Heart left ventricle (tissue), 16 donors: ENCODE results near the gene CREBBP. TPM values are rescaled to one million over a fixed set of nuclear protein-coding genes. Genes with fewer than 3 reads are reported as not detected.
A peak's percentile ranks its signal among the peaks of the same experiment; 100 is the strongest.

ENCODE experiments used
- ATAC-seq, 4 donors: fragments of 200-7000 bp; cut with Tn5 transposase; one replicate each; pipeline ENCODE4 v1.9.1; 2020 to 2022; ENCODE audit warnings: moderate library complexity in 4 of 4, mild to moderate bottlenecking in 3 of 4, moderate number of reproducible peaks in 1 of 4
- DNase-seq, 5 donors: peaks; one replicate each; pipeline ENCODE4 v3.0.0-alpha.2; 2020
- H3K27ac ChIP-seq, 12 donors: fragments of 200-600 bp; sonication (generic) in 4 of 12; one replicate each; pipeline versions ENCODE4 v1.5.0 to v1.8.0; 2016 to 2022; ENCODE audit warnings: mild to moderate bottlenecking in 2 of 12
- H3K27me3 ChIP-seq, 9 donors: fragments of 200-600 bp; sonication (generic) in 2 of 9; one replicate each; pipeline versions ENCODE4 v1.5.1 to v1.8.0; 2016 to 2022; ENCODE audit warnings: mild to moderate bottlenecking in 3 of 9
- H3K36me3 ChIP-seq, 9 donors: fragments of 200-600 bp; sonication (generic) in 2 of 9; one replicate each; pipeline versions ENCODE4 v1.5.0 to v1.8.0; 2018 to 2022; ENCODE audit warnings: mild to moderate bottlenecking in 2 of 9
- H3K4me1 ChIP-seq, 12 donors: fragments of 200-600 bp; sonication (generic) in 4 of 12; one replicate each; pipeline versions ENCODE4 v1.5.0 to v1.8.0; 2016 to 2022; ENCODE audit warnings: mild to moderate bottlenecking in 3 of 12
- H3K4me3 ChIP-seq, 12 donors: fragments of 200-600 bp; sonication (generic) in 4 of 12; one replicate each; pipeline versions ENCODE4 v1.5.0 to v1.8.0; 2017 to 2022; ENCODE audit warnings: mild to moderate bottlenecking in 9 of 12, moderate library complexity in 4 of 12
- H3K9me3 ChIP-seq, 12 donors: fragments of 200-600 bp; sonication (generic) in 4 of 12; one replicate each; pipeline versions ENCODE4 v1.5.0 to v1.8.0; 2016 to 2022; ENCODE audit warnings: mild to moderate bottlenecking in 1 of 12
- POLR2A ChIP-seq, 2 donors: fragments of 450-650 bp; IDR thresholded peaks; one replicate each; pipeline ENCODE4 v1.6.1; 2017; ENCODE audit warnings: antibody characterized with exemption in 2 of 2, mild to moderate bottlenecking in 2 of 2, moderate library complexity in 2 of 2
- WGBS, 4 donors: extraction: QIAGEN DNeasy Blood & Tissue Kit in 2 of 4; methylation state at CpG; one replicate each; pipeline versions ENCODE4 v1.1.5 to v1.1.7; 2013 to 2018; 5-methylcytosine and 5-hydroxymethylcytosine counted together
- intact Hi-C, 10 donors: fragments of 100-400 bp; cut with DNase I; formaldehyde crosslinking; loops; one replicate each; pipeline versions ENCODE4 v1.11.1 to v1.14.2; 2022
- polyA plus RNA-seq, 2 donors: library from polyadenylated mRNA; stranded (reverse); fragments of 200-250 nt; gene quantifications; one replicate each; pipeline ENCODE4 v1.2.3, GENCODE V29; 2013
- total RNA-seq, 9 donors: library from RNA; depleted of rRNA in 2 of 9; stranded (reverse); fragments of >200 nt in 2 of 9; fragmentation: NEBNext Ultra II Directional in 3 of 9; extraction: Animal tissue kit (Norgen Biotek cat#: 25700) in 3 of 9; gene quantifications; one replicate each; pipeline versions ENCODE4 v1.1.0 to v1.2.4, GENCODE V29; 2016 to 2023
- TF ChIP-seq, protein P1 (sequence below), 12 donors: fragments of 200-600 bp; sonication (generic) in 4 of 12; IDR thresholded peaks; one replicate each; pipeline versions ENCODE4 v1.5.0 to v1.8.0; 2018 to 2022; ENCODE audit warnings: antibody characterized with exemption in 12 of 12, mild to moderate bottlenecking in 5 of 12
- donor health status: ischemic (EF 13 %, LVEDD 7.1; RV severe dilation, severe dysfunction).
- donor health status: healthy with polysubstance abuse.
- donor health status: DM: no; HTN: yes; CAD: no.
- donor health status: DM: no; HTN: no; CAD: no.
- donor health status: ischemic (EF 25% LVEDD 6.9; RV normal size, moderate dysfunction).
- donor health status: ischemic (EF 25% LVEDD 5.7; RV mildly dilated, moderate dysfunction).
- donor health status: healthy.
- donor health status: DM: yes; HTN: yes; CAD: no.
- donor health status: ischemic (EF 35%, LVEDD 5.7; RV mildly dilated, moderate dysfunction).
- donor health status: nonischemic (EF 11% LVEDD 7.7; RV severe dilation, severe dysfunction).
- donor health status: DM: yes; HTN: yes; CAD: no.
- donor health status: PGD.
- donor health status: ischemic (EF 29% LVEDD 5.4; RV normal size, mild dysfunction).
- donor health status: nonischemic (EF 23%, LVEDD 6.1; RV moderate dilation, normal function).

CREBBP gene
- total and polyA plus RNA-seq, 11 donors = 17.1 to 77.6 (median 39.6) TPM

DNA sequence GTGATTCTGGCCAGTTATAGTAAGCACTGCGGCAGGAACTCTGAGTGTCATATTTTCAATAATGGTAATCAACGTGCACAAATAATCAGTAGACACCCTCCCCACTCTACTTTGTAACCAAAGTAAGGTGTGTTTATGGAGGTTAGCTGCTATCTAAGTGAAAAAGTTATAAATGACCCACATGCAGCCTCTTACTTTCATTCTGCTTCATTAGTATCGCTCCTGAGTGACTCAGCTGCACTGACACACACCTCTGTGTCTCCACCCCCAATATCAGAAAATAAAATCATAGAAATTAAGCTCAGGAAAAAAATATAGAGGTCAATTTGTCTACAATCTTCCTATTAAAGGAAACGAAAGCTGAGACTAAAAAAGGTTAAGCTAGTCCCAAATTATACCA is 99.1 kb downstream of the CREBBP start:
- Histone ChIP-seq H3K4me1 (peaks cover 0 to 9% (median 0%) of the 10 kb centered on the region in 12 donors), H3K36me3 (peaks cover 0 to 93% (median 85%) of the 10 kb centered on the region in 9 donors), H3K9me3 (no peaks in the 10 kb centered on the region), H3K27me3 (no peaks in the 10 kb centered on the region), H3K27ac (no peak overlapping the region), H3K4me3 (no peak overlapping the region)
- TF ChIP-seq POLR2A (IDR thresholded peaks at IDR 0.05) = no peak
- TF ChIP-seq, protein P1, sequence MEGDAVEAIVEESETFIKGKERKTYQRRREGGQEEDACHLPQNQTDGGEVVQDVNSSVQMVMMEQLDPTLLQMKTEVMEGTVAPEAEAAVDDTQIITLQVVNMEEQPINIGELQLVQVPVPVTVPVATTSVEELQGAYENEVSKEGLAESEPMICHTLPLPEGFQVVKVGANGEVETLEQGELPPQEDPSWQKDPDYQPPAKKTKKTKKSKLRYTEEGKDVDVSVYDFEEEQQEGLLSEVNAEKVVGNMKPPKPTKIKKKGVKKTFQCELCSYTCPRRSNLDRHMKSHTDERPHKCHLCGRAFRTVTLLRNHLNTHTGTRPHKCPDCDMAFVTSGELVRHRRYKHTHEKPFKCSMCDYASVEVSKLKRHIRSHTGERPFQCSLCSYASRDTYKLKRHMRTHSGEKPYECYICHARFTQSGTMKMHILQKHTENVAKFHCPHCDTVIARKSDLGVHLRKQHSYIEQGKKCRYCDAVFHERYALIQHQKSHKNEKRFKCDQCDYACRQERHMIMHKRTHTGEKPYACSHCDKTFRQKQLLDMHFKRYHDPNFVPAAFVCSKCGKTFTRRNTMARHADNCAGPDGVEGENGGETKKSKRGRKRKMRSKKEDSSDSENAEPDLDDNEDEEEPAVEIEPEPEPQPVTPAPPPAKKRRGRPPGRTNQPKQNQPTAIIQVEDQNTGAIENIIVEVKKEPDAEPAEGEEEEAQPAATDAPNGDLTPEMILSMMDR (IDR thresholded peaks at IDR 0.05) = no peak
- ATAC-seq (no peak), DNase-seq (no peak)
- WGBS, 4 donors = 82 to 90% (median 86%) methylated on average over 4 of the region's 4 CpGs
- intact Hi-C loops = loop anchor here in 2 of 10 donors (5.0 to 10.0 kb wide), 2 partner anchors 93 to 96 kb away; no protein-coding TSS in a partner anchor

DNA sequence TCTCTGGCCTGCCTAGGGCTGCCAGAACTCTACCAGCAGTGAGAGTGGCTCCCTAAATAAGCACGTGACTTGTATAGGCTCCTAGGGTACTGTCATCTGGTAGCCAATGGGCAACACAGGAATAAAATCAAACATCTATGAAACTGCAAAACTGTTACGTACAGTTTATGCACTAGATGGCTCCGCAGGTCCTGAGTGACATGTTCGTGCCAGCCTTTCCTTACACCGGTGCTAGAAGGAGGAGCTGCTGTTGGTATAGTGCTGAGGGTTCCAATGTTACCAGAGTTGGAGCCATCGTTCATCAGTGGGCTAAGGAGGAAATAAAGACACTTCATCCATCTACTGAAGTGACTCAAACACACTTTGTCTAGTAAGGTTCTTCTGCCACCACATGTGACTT is 99.9 kb downstream of the CREBBP start:
- 25 to 50% (median 44%) methylated on average over 6 of the region's 6 CpGs for WGBS, 4 donors
- H3K36me3 ChIP-seq = peaks cover 0 to 97% (median 85%) of the 10 kb centered on the region in 9 donors
- peak in 2 of 4 donors; percentile 62 to 68 for ATAC-seq

DNA sequence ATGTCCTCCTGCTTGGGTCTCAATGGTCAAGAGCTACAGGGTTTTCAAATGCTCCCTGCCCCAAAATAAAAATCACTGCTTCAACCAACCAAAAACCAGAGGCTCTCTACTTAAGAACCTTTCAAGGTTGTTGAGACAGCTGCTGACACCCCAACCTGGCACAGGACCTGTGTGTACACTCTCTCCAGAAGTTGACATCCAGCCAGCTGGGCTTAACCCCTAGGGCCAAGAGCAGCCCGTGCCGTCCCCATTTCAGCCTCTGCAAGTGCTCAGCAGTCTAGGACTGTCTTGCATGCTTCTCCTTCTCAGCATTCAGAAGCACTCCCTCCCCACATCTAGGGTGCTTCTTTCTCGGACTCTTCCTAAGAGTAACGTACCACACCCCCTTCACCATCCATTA is 104.2 kb downstream of the CREBBP start:
- WGBS, 4 donors = 62 to 81% (median 72%) methylated on average over 4 of the region's 4 CpGs
- TF ChIP-seq, protein P1 (IDR thresholded peaks at IDR 0.05) = no peak
- no peak for TF ChIP-seq POLR2A (IDR thresholded peaks at IDR 0.05)
- DNase-seq (peak in 1 of 5 donors; percentile 51), ATAC-seq (no peak)
- peaks cover 0 to 99% (median 95%) of the 10 kb centered on the region in 9 donors for H3K36me3 ChIP-seq
- no peak overlapping the region for H3K27ac ChIP-seq
- no peak overlapping the region for H3K4me3 ChIP-seq
- intact Hi-C loops = loop anchor here in 1 of 10 donors (10.0 kb wide), 1 partner anchor 98 kb away; no protein-coding TSS in a partner anchor
- no peaks in the 10 kb centered on the region for H3K27me3 ChIP-seq
- peaks cover 5 to 45% (median 26%) of the 10 kb centered on the region in 12 donors for H3K4me1 ChIP-seq
- H3K9me3 ChIP-seq = no peaks in the 10 kb centered on the region

More for the DNA sequence above, 99.9 kb downstream of the CREBBP start:
- TF ChIP-seq POLR2A (IDR thresholded peaks at IDR 0.05) = no peak
- TF ChIP-seq, protein P1 (IDR thresholded peaks at IDR 0.05) = peak in 2 of 12 donors; percentile 7 to 18
- H3K4me1 ChIP-seq = peaks cover 0 to 10% (median 0%) of the 10 kb centered on the region in 12 donors
- H3K9me3 ChIP-seq = no peaks in the 10 kb centered on the region
- no peak for DNase-seq
- intact Hi-C loops = loop anchor here in 2 of 10 donors (5.0 to 10.0 kb wide), 2 partner anchors 94 to 97 kb away; no protein-coding TSS in a partner anchor
- H3K27me3 ChIP-seq = no peaks in the 10 kb centered on the region
- H3K4me3 ChIP-seq = no peak overlapping the region
- no peak overlapping the region for H3K27ac ChIP-seq

DNA sequence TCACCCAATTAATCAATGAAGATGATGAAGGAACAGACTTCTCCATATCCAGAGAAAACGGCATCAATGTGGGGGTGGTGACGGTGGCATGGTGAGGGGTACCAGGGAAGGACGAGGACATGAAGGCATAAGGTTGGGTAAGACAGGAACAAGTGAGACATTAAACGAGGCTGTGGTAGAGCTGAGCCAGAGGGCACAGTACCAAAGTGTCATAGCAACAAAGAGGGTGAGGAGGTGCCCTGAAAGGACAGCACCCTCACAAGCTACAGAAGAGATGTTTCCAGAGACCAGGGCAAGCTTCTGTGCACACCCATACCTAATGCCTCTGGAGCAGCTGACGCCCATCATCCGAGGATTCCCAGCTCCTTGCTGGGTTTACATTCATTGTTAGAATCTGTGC is 105.7 kb downstream of the CREBBP start:
- TF ChIP-seq, protein P1 (IDR thresholded peaks at IDR 0.05) = no peak
- no peak for TF ChIP-seq POLR2A (IDR thresholded peaks at IDR 0.05)
- DNase-seq = peak in 2 of 5 donors; percentile 34 to 35
- no peaks in the 10 kb centered on the region for H3K27me3 ChIP-seq
- WGBS, 4 donors = 62 to 70% (median 66%) methylated on average over 6 of the region's 6 CpGs
- peak; percentile 64 to 77 (median 74) for ATAC-seq
- intact Hi-C loops = loop anchor here in 3 of 10 donors (5.0 to 10.0 kb wide), 2 partner anchors 97 to 100 kb away; no protein-coding TSS in a partner anchor
- H3K27ac ChIP-seq = peak overlapping the region in 6 of 12 donors; percentile 11 to 67 (median 52)
- peaks cover 3 to 99% (median 95%) of the 10 kb centered on the region in 9 donors for H3K36me3 ChIP-seq
- H3K4me1 ChIP-seq = peaks cover 5 to 45% (median 26%) of the 10 kb centered on the region in 12 donors
- H3K9me3 ChIP-seq = no peaks in the 10 kb centered on the region
- no peak overlapping the region for H3K4me3 ChIP-seq
